Measurements from ENCODE around the gene VTI1A.

VTI1A gene

DNA sequence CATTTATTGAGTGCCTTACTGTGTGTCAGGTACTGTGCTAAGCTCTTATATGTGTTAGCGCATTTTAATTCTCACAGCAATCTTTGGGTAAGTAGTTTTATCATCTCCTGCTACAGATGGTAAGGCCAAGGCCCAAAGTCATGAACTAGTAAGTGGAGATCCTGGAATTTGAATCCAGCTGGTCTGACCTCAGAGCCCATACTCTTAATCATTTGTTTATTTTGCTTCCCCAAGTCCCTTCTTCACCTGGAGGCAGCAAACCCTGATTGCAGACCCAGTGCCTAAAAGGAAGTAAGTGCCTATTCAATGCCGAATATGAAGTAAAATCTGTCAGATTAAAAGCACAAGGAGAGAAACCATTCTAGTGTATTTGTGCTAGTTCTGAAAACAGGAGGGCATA, 320.1 kb downstream of the VTI1A start:
- DNase-seq, result no peak

DNA sequence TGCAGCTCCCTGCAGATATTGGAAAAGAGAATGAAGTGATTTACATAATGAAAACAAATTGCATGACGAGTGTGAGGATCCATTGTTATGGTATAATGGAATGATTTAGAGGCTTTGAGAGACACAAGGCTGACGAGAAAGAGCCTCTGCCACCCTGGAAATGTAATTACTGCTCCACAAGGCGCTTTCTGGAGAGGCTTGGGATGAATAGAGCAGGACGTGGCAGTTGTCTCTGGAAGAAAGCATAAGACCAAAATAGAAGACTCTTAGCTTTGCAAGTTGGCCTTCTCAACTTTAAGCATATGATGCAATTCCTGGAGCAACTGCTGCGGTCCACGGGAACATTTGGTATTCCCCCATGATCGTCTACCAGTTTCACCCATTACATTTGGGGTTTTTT, 321.1 kb downstream of the VTI1A start:
- DNase-seq, result no peak

DNA sequence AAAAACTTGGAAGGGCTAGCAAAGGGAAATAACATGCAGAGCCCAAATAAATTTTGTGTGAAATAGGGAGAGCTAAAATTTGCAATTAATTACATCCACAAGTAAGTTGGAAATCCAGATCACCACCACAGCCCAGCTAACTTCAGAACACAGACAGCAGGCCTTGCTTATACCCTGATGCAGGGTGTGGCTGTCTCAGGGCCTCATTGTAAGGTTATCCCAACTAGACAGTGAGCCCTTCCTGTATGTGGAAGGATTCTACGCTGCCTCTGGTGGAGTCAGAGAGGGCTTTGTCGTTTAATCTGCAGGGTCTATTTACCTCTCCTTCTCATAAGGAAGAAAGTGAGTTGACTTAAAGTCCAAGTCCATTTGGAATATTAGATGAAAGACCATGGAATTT, 322.1 kb downstream of the VTI1A start:
- no peak for DNase-seq

DNA sequence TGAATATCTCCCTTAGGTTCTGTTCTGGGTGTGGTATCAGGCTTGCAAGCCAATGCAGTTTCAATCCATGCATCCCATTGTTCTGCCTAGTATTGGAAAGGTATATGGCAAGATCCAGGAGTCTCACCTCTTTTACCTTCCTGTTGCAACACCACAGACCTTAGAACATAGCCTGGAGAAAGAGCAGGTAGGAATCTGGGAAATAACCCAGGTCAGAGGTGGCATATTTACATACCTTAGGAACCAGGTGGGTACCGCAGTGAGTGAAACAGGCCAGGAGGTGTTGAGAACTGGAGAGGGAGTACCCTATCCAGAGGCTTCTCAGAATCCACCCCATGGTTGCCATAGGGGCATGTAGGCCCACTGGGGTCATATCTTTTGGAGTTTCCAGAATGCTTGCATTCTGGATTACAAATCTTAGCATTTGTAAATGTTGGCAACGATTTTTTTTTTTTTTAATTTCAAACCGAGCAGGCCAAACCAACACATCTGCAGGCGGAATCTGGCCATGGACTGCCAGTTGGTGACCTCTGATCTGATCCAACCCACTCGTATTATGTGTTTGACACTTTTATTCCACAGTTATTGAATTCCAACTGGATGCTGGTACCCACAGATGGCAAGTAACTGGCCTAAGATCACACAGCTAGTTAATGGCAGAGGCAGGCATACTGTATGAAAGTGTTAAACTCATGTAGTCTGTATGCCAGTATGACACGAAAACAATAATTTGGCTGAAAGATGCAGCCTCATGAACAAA, 322.8 kb downstream of the VTI1A start:
- DNase-seq, result no peak

DNA sequence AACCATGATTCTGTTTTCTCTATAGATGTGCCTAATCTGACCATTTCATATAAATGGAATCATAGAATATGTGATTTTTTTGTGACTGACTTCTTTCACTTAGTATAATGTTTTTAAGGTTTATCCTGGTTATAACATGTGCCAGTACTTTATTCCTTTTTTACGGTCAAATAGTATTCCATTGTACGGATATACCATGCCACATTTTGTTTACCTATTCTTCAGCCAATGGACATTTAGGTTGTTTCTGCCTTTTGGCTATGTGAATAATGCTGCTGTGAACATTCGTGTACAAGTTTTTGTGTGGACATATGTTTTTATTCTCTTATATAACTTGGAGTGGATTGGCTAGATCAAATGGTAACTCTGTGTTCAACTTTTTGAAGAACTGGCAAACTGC, 324.7 kb downstream of the VTI1A start:
- DNase-seq, result no peak

DNA sequence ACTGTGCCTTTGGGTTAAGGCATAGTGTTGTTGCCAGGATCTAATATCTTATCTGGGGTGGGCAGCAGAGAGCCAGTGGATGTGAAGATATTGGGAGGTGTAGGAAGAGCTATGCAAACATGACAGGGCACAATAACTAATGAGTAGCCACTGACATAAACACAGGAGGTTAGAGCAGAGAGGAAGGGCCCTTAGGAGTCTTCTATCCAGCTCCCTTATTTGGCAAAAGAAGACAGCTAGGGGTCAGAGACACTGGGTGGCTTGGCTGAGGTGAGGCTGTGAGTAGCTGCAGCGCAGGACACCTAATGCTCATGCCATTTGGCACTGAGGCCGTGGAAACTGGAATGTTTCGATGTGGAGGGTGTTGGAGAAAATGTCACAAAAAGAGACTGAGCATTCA, 326.8 kb downstream of the VTI1A start:
- DNase-seq, result no peak

DNA sequence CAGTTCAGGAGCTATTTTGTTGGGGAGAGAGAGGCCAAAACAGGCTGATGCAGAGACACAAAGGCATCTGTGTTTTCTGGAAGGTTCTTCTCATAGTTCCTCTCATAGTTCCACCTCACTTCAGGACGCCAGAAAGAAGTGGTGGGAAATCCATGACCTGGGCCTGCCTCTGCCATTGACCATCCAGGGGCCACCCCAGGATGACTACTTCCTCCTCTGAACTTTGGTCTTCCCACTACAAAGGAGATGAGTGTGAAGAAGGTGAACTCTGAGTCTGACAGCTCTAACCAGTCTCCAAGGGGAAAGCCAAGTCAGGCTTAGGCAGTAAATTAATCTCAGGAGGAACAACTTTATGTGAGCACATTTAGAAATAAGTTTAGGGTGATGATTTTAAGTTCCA, 327.2 kb downstream of the VTI1A start:
- DNase-seq, result no peak

DNA sequence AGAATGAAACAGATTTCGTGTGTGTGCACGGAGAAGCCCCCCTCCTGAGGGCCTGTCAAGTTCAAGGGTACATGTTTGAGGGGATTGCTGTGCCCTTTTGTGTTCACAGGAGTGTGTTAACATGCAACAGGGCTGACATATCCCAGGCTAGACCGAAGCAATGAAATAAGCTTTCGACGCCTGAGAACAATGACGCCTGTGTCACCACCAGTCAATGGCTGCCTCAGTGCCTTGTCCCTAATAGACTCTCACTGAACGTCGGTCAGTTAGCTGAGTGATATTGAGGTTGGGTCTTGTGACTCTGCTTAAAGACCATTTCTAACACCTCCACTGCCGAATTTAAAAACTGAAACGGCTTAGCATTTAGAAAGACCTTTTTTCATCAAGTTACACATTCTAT, 327.8 kb downstream of the VTI1A start:
- no peak for DNase-seq

DNA sequence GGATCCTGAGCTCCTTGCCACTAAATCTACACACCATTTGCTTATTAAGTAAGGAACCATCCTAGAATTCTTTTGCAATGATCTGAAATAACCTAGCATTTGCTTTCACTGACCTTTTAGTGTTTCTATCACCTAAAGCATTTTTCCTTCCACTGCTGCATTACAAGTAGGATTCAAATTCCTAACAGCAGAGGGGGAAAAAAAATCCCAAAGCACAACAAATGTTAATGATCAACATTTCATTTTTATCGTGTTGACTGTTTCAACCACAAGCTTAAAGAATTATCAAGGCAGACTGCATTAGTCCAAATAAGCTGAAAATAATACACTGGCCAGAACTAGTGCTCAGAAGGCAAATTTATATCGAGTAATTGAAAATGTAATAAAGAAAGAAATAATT, 328.4 kb downstream of the VTI1A start:
- no peak for DNase-seq

DNA sequence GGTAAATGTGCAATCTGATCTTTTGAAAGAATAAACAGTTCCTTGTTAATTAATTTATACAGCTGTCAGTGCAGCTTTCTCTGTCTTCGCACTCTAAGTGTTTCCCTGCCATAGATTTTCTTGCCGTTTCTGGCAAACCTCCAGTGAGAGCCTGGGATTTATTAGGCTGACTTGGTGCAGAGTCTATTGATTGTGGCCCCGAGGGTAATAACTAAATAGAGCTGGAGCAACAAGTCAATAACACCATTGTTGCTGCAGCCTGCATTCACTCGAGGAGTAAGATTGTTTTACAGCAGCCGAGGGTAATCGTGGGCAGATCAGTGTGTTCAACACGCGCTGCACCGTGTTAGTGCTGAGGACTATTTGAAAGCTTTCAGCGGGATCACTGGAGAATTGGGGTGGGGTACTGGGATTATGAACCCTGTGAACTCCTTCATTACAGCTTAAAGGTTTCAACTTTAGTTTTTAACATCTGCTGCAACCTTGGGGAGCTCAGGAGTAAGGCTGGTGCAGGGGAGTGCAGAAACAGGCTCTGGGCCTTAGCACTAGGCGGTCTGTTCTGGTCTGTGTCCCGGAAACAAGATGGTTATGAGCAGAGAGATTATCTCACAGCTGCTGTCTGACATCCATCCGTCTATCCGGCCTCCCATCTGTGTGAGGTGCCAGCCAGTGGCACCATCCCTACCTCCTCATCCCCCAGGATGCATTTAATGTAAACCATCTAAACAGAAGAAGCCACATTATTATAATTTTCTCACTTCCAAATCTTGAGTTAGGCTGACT, 329.1 kb downstream of the VTI1A start:
- DNase-seq, result no peak

DNA sequence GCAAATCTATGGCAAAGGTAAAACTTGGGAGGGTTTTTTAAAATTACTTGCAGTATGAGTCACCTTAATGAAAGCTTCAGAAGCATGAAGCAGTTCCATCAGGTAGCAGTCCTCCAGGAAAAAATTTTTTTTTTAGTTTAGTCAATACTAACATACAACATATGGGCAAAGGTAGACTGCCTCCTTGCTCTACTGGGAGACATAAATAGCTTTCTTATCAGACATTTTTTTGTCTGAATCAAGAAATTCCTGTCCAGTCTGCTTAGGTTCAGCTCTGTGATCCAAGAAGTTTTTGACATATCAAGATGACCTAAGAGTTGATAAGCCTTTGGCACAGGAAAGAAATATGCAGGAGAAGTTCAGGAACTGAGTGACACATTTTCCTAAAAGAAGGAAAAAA, 331.6 kb downstream of the VTI1A start:
- no peak for DNase-seq

DNA sequence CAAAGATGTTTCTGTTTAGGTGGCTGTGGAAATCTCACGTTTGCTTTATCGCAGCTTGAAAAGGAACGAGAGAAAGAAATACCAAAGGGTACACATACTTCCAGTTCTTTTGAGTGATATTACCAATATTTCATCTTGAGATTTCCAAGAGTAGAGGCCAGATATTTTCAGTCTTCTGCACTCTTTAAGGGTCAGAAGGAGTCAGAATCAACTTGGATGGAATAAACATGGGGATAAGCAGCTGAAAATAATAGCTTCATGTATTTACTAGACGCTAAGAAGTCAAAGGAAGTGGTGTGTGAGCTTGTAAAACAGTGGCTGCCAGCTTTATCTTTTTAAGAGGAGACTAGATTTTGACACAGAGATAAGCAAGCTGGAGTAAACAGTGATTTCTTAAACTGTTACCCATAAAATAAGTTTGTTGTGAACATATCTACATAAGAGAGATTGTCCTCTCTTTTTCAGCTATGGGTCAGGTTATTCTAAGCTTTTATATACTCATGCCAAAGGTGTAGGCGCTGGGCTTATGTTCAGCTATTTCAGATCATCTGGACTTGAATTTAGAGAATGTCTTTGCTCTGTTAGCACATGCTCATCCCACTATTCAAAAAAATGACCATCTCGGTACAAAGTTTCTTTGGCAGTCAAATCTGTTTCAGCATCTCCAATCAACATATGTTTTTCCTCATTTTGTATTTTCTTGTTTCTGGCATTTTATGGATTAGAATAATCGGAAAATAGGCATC, 332.2 kb downstream of the VTI1A start:
- no peak for DNase-seq

DNA sequence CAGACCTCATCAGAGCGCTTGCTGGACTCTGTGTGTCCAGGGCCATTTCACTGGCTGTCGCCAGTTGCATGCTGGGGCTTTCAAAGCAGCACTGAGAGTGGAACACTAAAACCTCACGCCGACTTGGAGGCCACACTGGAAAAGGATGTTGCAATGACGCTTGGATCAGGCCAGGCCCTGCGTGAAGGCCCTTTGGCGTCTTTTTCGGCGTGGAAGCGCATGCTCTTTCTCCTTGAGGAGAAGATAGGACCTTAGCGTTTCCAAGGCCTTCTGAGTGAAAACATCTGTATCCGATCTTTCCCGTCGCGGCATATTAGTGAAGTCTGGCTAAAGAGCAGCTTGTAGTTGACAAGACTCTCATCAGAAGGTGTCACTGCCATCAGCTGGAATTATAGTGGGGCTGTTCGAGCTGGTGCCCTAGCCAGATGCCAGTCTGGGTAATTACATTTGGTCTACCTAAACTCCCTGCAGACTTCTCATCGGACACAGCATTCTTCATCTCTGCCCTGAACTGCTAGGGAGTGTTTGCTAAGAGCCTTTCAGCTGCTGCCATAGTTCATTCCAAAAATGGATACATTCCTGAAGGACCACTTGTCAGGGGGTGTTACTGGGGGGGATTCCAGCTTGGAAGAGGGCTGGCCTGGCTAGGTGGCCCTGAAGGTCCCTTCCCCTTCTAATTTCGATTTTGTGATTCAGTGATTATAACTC, 335.3 kb downstream of the VTI1A start:
- DNase-seq, result no peak

DNA sequence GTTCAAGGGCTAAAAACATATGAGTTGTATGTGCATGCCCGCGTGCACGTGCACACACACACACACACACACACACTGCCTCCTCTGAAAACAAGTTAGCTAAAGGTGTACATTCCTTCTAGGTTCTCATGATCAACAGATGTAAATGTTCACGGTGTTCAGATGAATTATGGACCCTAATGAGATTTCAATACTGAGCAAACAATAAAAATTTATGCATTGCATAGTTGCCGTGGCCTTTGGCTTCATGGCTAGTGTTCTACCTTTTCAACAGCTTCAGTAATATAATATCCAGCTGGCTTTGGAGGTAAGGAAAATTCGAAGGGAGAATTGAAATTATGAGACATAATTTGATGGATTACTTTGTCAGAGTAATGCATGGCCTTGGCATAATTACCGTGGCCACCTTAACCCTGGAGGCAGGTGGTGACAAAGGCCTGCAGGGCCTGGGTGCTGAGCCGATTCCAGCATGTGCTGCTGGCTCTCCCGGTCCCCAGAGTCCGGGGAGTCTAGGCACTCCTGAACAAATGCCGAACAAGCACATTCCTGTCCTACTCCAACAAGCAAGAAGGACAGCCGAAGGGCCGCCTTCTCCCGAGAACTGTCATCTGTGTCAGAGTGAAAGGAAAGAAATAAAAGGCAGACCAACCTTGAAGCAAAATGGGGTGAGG, 336.5 kb downstream of the VTI1A start:
- no peak for DNase-seq

DNA sequence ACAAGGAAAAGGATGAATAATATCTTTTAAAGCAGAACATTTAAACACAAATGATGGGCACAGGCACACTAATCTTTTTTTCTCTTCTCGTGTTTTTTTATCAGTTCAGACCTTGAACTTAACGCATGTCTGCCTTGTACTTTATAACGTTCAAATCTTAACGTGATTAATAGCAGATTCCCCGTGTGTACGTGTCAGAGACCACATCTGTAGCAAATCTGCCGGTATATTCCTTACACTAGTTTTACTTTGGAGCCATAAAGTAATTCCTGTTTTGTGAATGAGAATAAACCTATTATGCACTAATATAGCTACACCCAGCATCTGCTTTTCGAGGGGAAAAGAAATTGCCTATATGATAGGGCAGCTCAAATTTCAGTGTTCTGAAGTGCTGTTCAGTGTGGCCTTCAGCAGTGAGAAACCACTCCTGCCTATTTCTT, 337.0 kb downstream of the VTI1A start:
- no peak for DNase-seq

DNA sequence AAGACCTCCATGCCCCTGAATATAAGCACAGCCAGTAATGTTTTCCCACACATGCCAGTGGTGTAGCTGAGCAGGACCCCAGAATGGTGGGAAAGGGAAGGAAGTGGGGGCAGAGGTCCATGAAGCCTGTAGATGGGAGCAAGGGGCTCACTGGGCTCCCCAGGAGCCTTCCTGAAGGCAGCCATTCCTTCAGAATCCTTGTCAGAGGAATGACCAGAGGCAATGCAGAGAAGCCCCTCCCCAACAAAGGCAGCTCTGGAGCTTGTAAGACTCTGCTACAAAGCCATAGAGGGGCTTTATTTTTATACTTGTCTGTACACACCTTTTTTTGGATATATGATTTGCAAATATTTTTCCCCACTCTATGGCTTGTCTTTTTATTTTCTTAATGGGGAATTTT, 338.1 kb downstream of the VTI1A start:
- no peak for DNase-seq

DNA sequence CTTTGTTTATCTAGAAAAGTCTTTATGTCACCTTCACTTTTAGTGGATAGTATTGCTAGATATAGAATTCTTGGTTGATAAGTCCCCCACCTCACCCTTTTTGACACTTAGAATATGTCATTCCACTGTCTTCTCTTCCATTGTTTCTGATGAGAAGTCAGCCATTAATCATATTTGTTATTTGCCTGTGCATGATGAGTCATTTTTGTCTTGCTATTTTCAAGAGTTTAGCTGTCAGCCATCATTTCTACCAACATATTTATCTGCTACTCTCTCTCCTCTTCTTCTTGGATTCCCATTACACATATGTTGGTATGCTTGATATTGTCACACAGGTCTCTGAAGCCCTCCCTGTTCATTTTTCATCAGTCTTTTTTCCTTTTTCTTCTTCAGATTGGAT, 342.2 kb downstream of the VTI1A start:
- no peak for DNase-seq

DNA sequence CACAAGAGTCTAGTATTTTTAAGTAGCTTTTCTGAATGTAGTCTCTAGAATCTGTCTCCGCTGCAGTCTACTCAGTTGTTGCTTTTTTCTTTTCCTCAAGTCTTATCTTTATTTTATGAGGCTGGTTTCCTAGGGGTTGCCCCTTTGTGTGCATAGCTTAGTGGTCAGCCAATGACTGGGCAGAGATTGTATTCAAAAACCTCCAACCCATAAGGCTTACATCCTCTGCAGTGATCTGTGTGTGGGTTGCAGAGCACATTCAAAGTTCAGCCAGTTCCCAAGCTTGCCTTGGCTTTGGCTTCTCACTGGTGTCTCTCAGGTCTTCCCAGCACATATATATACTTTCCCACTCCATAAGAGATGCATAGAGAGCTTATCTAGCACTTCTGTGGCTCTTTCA, 343.0 kb downstream of the VTI1A start:
- no peak for DNase-seq

DNA sequence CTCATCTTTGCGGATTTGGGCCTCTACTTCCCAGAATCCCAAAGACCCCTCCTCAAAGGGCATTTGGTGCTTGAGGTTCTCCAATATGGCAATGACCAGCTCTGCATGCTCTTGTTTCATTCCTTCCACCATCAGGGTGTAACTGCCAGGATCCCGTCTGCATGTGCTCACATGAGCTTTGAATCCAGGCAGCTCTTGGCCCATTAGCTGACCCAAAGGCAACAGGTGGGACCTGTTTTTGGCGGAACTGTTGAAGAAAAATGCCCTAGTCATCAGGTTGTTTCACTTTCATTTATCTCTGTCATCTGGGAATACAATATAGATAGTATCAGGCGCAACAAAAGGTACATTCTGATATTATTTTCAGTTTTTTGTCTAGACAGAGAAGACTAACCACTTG, 343.9 kb downstream of the VTI1A start:
- no peak for DNase-seq

DNA sequence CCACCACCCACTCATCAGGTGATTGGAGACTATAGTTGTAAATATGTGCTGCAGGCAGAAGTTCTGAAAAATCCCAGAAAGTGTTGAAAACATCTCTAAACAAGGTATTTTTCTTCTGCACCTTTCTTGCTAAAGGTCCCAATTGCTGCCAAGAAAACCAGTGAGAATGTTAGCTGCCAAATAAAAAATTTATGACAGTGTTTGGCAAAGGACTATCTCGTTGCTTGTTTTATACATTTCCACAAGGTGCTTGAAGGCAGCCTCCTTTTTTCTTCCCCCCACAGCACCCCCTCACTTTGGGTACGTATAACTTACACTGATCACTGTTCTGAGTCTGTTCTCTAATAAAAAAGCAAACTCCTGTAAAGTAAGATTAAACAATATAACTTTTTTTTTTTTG, 344.4 kb downstream of the VTI1A start:
- DNase-seq, result no peak

DNA sequence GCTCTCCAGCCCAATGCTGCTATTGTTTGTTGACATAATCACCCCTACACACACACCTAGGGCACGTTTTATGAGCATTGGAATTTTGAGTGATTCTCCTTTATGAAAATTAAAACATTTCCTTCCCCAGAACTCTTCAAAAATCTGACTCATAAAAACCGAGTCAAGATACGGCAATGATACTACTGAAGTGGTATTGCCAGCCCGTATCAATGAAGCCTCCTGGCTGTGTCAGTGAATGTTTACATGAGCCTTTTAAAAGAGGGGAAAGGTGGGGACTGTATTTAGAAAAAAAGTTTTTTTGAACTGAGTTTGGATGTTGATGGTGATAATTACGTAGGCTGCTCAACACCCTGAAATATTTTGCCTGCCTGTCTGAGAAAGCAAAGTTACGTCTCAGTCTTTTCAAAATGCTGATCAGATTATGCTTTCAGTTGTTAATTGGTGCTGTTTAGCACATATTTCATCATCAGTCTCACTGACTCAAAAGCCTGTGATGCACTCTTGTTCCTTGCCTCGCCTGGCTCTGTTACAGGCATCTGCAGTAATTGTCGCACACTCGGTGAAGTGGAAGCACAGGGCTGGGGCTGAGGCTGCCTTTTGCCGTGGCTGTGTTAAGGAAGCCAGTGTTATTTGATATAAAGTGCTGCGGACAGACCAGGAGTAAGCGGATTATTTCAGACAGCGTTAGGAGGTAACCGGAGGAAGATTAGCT, 345.6 kb downstream of the VTI1A start:
- no peak for DNase-seq
